Testis (tissue), 3 donors: ENCODE results near the gene DNALI1. TPM values are rescaled to one million over a fixed set of nuclear protein-coding genes. Genes with fewer than 3 reads are reported as not detected.
"Not testable (repeated sequence)": the region's sequence is repeated elsewhere in the genome, so short reads cannot be mapped to it uniquely, and the experiment has no call there.

Experiments used
- DNase-seq: peaks from one replicate; pipeline ENCODE4 v3.0.0-alpha.2; 2019
- H3K27ac ChIP-seq, 2 donors: fragments of 200-600 bp; sonication (generic); one replicate each; pipeline ENCODE4 v1.5.1; 2019
- H3K27me3 ChIP-seq: fragments of 200-600 bp; sonication (generic); one replicate; pipeline ENCODE4 v1.5.1; 2019
- H3K36me3 ChIP-seq: fragments of 200-600 bp; sonication (generic); one replicate; pipeline ENCODE4 v1.5.1; 2017; ENCODE audit warnings: low read depth; ENCODE audit errors: missing control alignments
- H3K4me1 ChIP-seq: fragments of 200-600 bp; sonication (generic); one replicate; pipeline ENCODE4 v1.5.1; 2019
- H3K4me3 ChIP-seq, 2 donors: fragments of 200-600 bp; sonication (generic); one replicate each; pipeline ENCODE4 v1.5.1; 2017 to 2019
- H3K9me3 ChIP-seq: fragments of 200-600 bp; sonication (generic); one replicate; pipeline ENCODE4 v1.5.1; 2017
- CTCF ChIP-seq, 3 experiments: fragments of 450-650 bp in 2 of 3; fragments of 200-600 bp in 1 of 3; sonication (generic) in 1 of 3; IDR thresholded peaks; one replicate each; pipeline ENCODE4 v1.5.1; 2016 to 2019; ENCODE audit warnings: antibody characterized with exemption in 3 of 3, mild to moderate bottlenecking in 2 of 3, moderate library complexity in 1 of 3
- POLR2A ChIP-seq: fragments of 450-650 bp; IDR thresholded peaks from one replicate; pipeline ENCODE4 v1.6.1; 2017; ENCODE audit warnings: antibody characterized with exemption, mild to moderate bottlenecking, moderate library complexity
- WGBS, 2 donors: methylation state at CpG; one replicate each; pipeline ENCODE4 v1.1.5; 2018; 5-methylcytosine and 5-hydroxymethylcytosine counted together
- intact Hi-C: fragments of 100-400 bp; cut with DNase I; formaldehyde crosslinking; loops from one replicate; pipeline ENCODE4 v1.15.1; 2023; ENCODE audit warnings: low total_unique reads
- polyA plus RNA-seq: library from polyadenylated mRNA; stranded (reverse); fragments of 350-450 nt; fragmentation: Illumina TruSeq; extraction: RNeasy Lipid Tissue Mini Kit (QIAGEN cat#74804); gene quantifications from one replicate; pipeline ENCODE4 v1.2.3, GENCODE V29; 2014; ENCODE audit warnings: low read depth, low replicate concordance; ENCODE audit not compliant: insufficient read depth
- total RNA-seq, 2 donors: library from RNA; depleted of rRNA; stranded (reverse); fragments of >200 nt; gene quantifications; one replicate each; pipeline ENCODE4 v1.2.3, GENCODE V29; 2016

DNALI1 gene
- total and polyA plus RNA-seq, 3 donors from 2014 or later, result 50.5 to 216 (median 73.0) TPM

DNA sequence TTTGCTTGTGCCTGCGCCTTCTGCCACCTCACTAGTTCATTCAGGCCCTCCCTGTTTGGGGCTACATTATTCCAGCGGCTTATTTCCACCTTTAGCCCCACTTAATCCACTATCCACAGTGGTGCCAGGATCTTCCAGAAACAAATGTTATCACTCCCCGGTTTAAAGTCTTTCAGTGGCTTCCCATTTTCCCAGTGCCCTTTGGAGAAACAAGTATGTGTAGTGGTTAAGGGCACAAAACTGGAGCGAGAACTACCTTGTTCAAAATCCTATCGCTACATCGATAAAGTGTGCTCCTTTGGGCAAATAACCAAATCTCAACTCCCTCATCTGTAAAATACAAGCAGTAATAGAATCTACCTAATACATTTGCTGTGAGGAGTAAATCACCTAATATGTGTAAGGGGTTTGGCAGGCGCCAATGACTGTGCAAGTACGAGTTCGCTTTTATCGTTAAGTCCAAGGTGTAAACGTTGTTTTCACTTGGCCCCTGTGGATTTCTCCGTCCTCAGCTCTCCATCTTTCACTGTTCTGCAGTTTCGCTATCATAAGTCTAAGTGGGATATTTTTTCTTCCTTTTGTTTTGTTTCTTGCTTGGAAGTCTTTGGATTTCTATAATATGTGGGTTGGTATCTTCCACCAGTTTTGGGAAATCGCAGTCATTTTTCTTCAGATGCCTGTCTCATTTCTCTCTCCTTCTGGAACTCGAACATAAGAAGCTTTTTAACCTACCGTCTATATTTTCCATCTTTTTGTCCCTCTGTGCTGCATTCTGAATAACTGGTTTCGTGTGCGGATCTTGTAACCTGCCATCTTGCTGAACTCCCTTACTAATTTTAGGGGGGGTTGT lies 41.3 kb upstream of the DNALI1 start:
- Histone ChIP-seq H3K27me3 (no peaks in the 10 kb centered on the region), H3K36me3 (no peaks in the 10 kb centered on the region), H3K4me1 (peaks cover 5% of the 10 kb centered on the region), H3K4me3 (peak overlapping the region; percentile 86 to 99), H3K27ac (peak overlapping the region; percentile 81 to 96), H3K9me3 (no peaks in the 10 kb centered on the region)
- TF ChIP-seq POLR2A (no peak), CTCF (IDR thresholded peaks at IDR 0.05) (no peak)
- intact Hi-C loops, result no loop called here
- DNase-seq, result no peak
- 47 to 51% methylated on average over 18 of the region's 18 CpGs for WGBS, 2 donors

GRCh38 chr1:37517569-37517968 lies 39.2 kb upstream of the DNALI1 start:
- Histone ChIP-seq H3K4me3 (no peak overlapping the region), H3K27me3 (no peaks in the 10 kb centered on the region), H3K9me3 (no peaks in the 10 kb centered on the region), H3K36me3 (no peaks in the 10 kb centered on the region), H3K4me1 (peaks cover 5% of the 10 kb centered on the region), H3K27ac (no peak overlapping the region)
- TF ChIP-seq POLR2A (no peak), CTCF (IDR thresholded peaks at IDR 0.05) (no peak)
- DNase-seq, result no peak
- intact Hi-C loops, result no loop called here
- 65 to 77% methylated on average over 1 of the region's 1 CpG for WGBS, 2 donors

DNA sequence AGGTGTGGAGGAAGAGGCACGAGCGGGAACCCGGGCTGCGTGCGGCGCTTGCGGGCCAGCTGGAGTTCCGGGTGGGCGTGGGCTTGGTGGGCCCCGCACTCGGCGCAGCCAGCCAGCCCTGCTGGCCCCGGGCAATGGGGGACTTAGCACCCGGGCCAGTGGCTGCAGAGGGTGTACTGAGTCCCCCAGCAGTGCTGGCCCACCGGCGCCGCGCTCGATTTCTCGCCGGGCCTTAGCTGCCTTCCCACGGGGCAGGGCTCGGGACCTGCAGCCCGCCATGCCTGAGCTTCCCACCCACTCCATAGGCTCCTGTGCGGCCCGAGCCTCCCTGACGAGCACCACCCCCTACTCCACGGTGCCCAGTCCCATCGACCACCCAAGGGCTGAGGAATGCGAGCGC lies 38.5 kb upstream of the DNALI1 start:
- H3K36me3 ChIP-seq, H3K27ac ChIP-seq, H3K9me3 ChIP-seq, intact Hi-C loops, H3K27me3 ChIP-seq, H3K4me3 ChIP-seq, DNase-seq, H3K4me1 ChIP-seq: not testable (repeated sequence)
- WGBS, 2 donors, result 60% methylated on average over 7 of the region's 31 CpGs; no CpG with 5 or more reads in 1 of the 2 donors

GRCh38 chr1:37518929-37519328 lies 37.8 kb upstream of the DNALI1 start:
- 55 to 67% methylated on average over 14 to 15 of the region's 15 CpGs for WGBS, 2 donors
- peak; percentile 57 for DNase-seq
- H3K9me3 ChIP-seq, H3K27me3 ChIP-seq, H3K27ac ChIP-seq, H3K36me3 ChIP-seq, H3K4me1 ChIP-seq, intact Hi-C loops: not testable (repeated sequence)
- peak overlapping the region in 1 of 2 donors; percentile 21 for H3K4me3 ChIP-seq

DNA sequence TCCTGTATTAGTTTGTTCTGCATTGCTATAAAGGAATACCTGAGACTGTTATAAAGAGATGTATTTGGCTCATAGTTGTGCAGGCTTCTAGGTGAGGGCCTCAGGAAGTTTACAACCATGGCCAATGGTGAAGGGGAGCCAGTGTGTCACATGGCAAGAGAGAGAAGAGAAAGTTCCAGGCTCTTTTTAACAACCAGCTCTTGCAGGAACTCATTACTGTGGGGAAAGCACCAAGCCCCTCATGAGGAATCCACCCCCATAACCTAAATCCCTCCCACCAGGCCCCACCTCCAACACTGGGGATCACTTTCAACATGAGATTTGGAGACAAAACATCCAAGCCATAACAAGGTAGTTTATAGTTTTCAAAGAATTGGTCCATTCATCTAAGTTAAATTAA lies 37.1 kb upstream of the DNALI1 start:
- no peak for DNase-seq
- peak overlapping the region in 1 of 2 donors; percentile 21 for H3K4me3 ChIP-seq
- TF ChIP-seq CTCF (IDR thresholded peaks at IDR 0.05) (no peak), POLR2A (no peak)
- intact Hi-C loops, result no loop called here
- H3K36me3 ChIP-seq, result no peaks in the 10 kb centered on the region
- H3K27me3 ChIP-seq, result no peaks in the 10 kb centered on the region
- H3K27ac ChIP-seq, result no peak overlapping the region
- no peaks in the 10 kb centered on the region for H3K9me3 ChIP-seq
- no peaks in the 10 kb centered on the region for H3K4me1 ChIP-seq

DNA sequence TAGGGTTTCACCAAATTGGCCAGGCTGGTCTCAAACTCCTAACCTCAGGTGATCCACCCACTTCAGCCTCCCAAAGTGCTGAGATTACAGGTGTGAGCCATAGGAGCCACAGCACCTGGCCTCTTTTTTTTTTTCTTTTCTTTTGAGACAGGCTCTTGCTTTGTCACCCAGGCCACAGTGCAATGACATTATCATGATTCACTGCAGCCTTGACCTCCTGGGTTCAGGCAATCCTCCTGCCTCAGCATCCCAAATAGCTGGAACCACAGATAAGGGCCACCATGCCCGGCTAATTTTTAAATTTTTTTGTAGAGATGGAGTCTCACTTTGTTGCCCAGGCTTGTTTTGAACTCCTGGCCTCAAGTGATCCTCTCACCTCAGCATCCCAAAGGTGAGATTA lies 26.9 kb upstream of the DNALI1 start:
- 45 to 59% methylated on average over 1 of the region's 1 CpG for WGBS, 2 donors
- intact Hi-C loops, H3K4me3 ChIP-seq: not testable (repeated sequence)

DNA sequence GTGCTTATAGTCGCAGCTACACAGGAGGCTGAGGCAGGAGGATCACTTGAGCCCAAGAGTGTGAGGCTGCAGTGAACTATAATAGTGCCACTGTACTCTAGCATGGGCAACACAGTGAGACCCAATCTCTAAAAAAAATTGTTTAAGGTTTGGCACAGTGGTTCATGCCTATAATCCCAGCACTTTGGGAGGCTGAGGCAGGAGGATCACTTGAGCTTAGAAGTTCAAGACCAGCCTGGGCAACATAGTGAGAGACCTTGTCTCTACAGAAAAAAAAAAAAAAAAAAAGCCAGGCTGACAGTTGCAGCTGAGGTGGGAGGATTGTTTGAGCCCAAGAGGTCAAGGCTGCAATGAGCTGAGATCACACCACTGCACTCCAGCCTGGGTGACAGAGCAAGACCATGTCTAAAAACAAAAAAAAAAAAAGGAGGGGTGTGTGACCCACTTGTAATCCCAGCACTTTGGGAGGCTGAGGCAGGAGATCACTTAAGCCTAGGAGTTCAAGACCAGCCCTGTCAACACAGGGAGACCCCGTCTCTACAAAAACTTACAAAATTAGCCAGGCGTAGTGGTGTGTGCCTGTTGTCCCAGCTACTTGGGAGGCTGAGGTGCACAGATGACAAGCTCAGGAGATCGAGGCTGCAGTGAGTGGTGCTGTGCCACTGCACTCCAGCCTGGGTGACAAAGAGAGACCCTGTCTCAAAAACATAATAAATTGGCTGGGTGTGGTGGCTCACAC lies 24.2 kb upstream of the DNALI1 start:
- H3K9me3 ChIP-seq, H3K36me3 ChIP-seq, H3K4me3 ChIP-seq, H3K4me1 ChIP-seq, H3K27me3 ChIP-seq, intact Hi-C loops, H3K27ac ChIP-seq: not testable (repeated sequence)
- DNase-seq, result peak; percentile 9
- 90% methylated on average over 2 to 4 of the region's 4 CpGs for WGBS, 2 donors

More for the DNA sequence above, 26.9 kb upstream of the DNALI1 start:
- H3K36me3 ChIP-seq, H3K4me1 ChIP-seq, DNase-seq, H3K27ac ChIP-seq, H3K27me3 ChIP-seq, H3K9me3 ChIP-seq: not testable (repeated sequence)
